ENCODE data around the gene OTOS. TPM values are rescaled to one million over a fixed set of nuclear protein-coding genes. Genes with fewer than 3 reads are reported as not detected.

OTOS gene
- total RNA-seq, 1 experiment from 2014 or later = not detected

- no peak overlapping the region for H3K27ac ChIP-seq
- DNase-seq (ENCODE audit: low read depth in 1 of 2, low spot score in 2 of 2) = no peak
- H3K27me3 ChIP-seq (replicated peaks) = no peaks in the 10 kb centered on the region
- peaks cover 28% of the 10 kb centered on the region for H3K36me3 ChIP-seq
- no peaks in the 10 kb centered on the region for H3K4me1 ChIP-seq (replicated peaks)
- no peak overlapping the region for H3K4me3 ChIP-seq
- no peaks in the 10 kb centered on the region for H3K9me3 ChIP-seq (replicated peaks)
Observed at GRCh38 chr2:240124651-240125030, 15.8 kb downstream of the OTOS start.

GRCh38 chr2:240123821-240124650, 16.4 kb downstream of the OTOS start:
- H3K4me3 ChIP-seq = no peak overlapping the region
- H3K9me3 ChIP-seq (replicated peaks) = no peaks in the 10 kb centered on the region
- no peak for DNase-seq (ENCODE audit: low read depth in 1 of 2, low spot score in 2 of 2)
- no peaks in the 10 kb centered on the region for H3K27me3 ChIP-seq (replicated peaks)
- H3K4me1 ChIP-seq (replicated peaks) = no peaks in the 10 kb centered on the region
- H3K36me3 ChIP-seq = peaks cover 22% of the 10 kb centered on the region
- H3K27ac ChIP-seq = no peak overlapping the region

- peak in 1 of 2 experiments; percentile 40 for DNase-seq (ENCODE audit: low read depth in 1 of 2, low spot score in 2 of 2)
- Histone ChIP-seq H3K27ac (no peak overlapping the region), H3K4me1 (replicated peaks) (no peaks in the 10 kb centered on the region), H3K36me3 (peaks cover 8% of the 10 kb centered on the region; the same call in 1 of the 2 replicates), H3K4me3 (no peak overlapping the region), H3K27me3 (replicated peaks) (peaks cover 8% of the 10 kb centered on the region; the same call in 1 of the 2 replicates), H3K9me3 (replicated peaks) (no peaks in the 10 kb centered on the region)
Observed at GRCh38 chr2:240121675-240122074, 18.8 kb downstream of the OTOS start.

- Histone ChIP-seq H3K27me3 (replicated peaks) (peaks cover 12% of the 10 kb centered on the region; the same call in 1 of the 2 replicates), H3K27ac (no peak overlapping the region), H3K4me3 (no peak overlapping the region), H3K4me1 (replicated peaks) (no peaks in the 10 kb centered on the region), H3K36me3 (peaks cover 8% of the 10 kb centered on the region; the same call in 1 of the 2 replicates), H3K9me3 (replicated peaks) (no peaks in the 10 kb centered on the region)
- DNase-seq (ENCODE audit: low read depth in 1 of 2, low spot score in 2 of 2) = no peak
Observed at GRCh38 chr2:240121190-240121589, 19.3 kb downstream of the OTOS start.

- Histone ChIP-seq H3K27me3 (replicated peaks) (peaks cover 47% of the 10 kb centered on the region), H3K9me3 (replicated peaks) (no peaks in the 10 kb centered on the region), H3K36me3 (no peaks in the 10 kb centered on the region), H3K27ac (no peak overlapping the region), H3K4me1 (replicated peaks) (no peaks in the 10 kb centered on the region), H3K4me3 (no peak overlapping the region)
- DNase-seq (ENCODE audit: low read depth in 1 of 2, low spot score in 2 of 2) = no peak
Observed at GRCh38 chr2:240114233-240114632, 26.2 kb downstream of the OTOS start.

GRCh38 chr2:240112914-240113690, 27.4 kb downstream of the OTOS start:
- H3K27me3 ChIP-seq (replicated peaks) = peaks cover 49% of the 10 kb centered on the region

GRCh38 chr2:240111253-240111652, 29.2 kb downstream of the OTOS start:
- Histone ChIP-seq H3K9me3 (replicated peaks) (no peaks in the 10 kb centered on the region), H3K36me3 (no peaks in the 10 kb centered on the region), H3K4me1 (replicated peaks) (no peaks in the 10 kb centered on the region), H3K4me3 (no peak overlapping the region), H3K27ac (no peak overlapping the region), H3K27me3 (replicated peaks) (peaks cover 41% of the 10 kb centered on the region)
- no peak for DNase-seq (ENCODE audit: low read depth in 1 of 2, low spot score in 2 of 2)

More at GRCh38 chr2:240112914-240113690, 27.4 kb downstream of the OTOS start:
- Histone ChIP-seq H3K9me3 (replicated peaks) (no peaks in the 10 kb centered on the region), H3K4me3 (no peak overlapping the region), H3K36me3 (no peaks in the 10 kb centered on the region), H3K27ac (no peak overlapping the region), H3K4me1 (replicated peaks) (no peaks in the 10 kb centered on the region)
- DNase-seq (ENCODE audit: low read depth in 1 of 2, low spot score in 2 of 2) = no peak

- Histone ChIP-seq H3K36me3 (no peaks in the 10 kb centered on the region), H3K4me3 (no peak overlapping the region), H3K9me3 (replicated peaks) (no peaks in the 10 kb centered on the region), H3K4me1 (replicated peaks) (no peaks in the 10 kb centered on the region), H3K27me3 (replicated peaks) (peaks cover 36% of the 10 kb centered on the region), H3K27ac (no peak overlapping the region)
- DNase-seq (ENCODE audit: low read depth in 1 of 2, low spot score in 2 of 2) = no peak
Observed at GRCh38 chr2:240109386-240109785, 31.1 kb downstream of the OTOS start.

- DNase-seq (ENCODE audit: low read depth in 1 of 2, low spot score in 2 of 2) = no peak
- Histone ChIP-seq H3K27me3 (replicated peaks) (peaks cover 36% of the 10 kb centered on the region), H3K9me3 (replicated peaks) (no peaks in the 10 kb centered on the region), H3K4me3 (no peak overlapping the region), H3K27ac (no peak overlapping the region), H3K4me1 (replicated peaks) (no peaks in the 10 kb centered on the region), H3K36me3 (no peaks in the 10 kb centered on the region)
Observed at GRCh38 chr2:240107477-240107796, 33.0 kb downstream of the OTOS start.

GRCh38 chr2:240106765-240107476, 33.5 kb downstream of the OTOS start:
- no peak for DNase-seq (ENCODE audit: low read depth in 1 of 2, low spot score in 2 of 2)
- peaks cover 31% of the 10 kb centered on the region for H3K27me3 ChIP-seq (replicated peaks)
- H3K4me3 ChIP-seq = no peak overlapping the region
- no peaks in the 10 kb centered on the region for H3K9me3 ChIP-seq (replicated peaks)
- H3K4me1 ChIP-seq (replicated peaks) = no peaks in the 10 kb centered on the region
- H3K36me3 ChIP-seq = no peaks in the 10 kb centered on the region
- no peak overlapping the region for H3K27ac ChIP-seq

- Histone ChIP-seq H3K9me3 (replicated peaks) (no peaks in the 10 kb centered on the region), H3K27me3 (replicated peaks) (peaks cover 29% of the 10 kb centered on the region), H3K27ac (no peak overlapping the region), H3K4me3 (no peak overlapping the region), H3K4me1 (replicated peaks) (no peaks in the 10 kb centered on the region), H3K36me3 (no peaks in the 10 kb centered on the region)
- no peak for DNase-seq (ENCODE audit: low read depth in 1 of 2, low spot score in 2 of 2)
Observed at GRCh38 chr2:240105982-240106381, 34.5 kb downstream of the OTOS start.

GRCh38 chr2:240103136-240103535, 37.3 kb downstream of the OTOS start:
- H3K4me1 ChIP-seq (replicated peaks) = no peaks in the 10 kb centered on the region
- H3K27me3 ChIP-seq (replicated peaks) = peaks cover 33% of the 10 kb centered on the region
- no peak overlapping the region for H3K4me3 ChIP-seq
- H3K27ac ChIP-seq = no peak overlapping the region
- DNase-seq (ENCODE audit: low read depth in 1 of 2, low spot score in 2 of 2) = no peak
- no peaks in the 10 kb centered on the region for H3K36me3 ChIP-seq
- no peaks in the 10 kb centered on the region for H3K9me3 ChIP-seq (replicated peaks)

GRCh38 chr2:240098349-240098748, 42.1 kb downstream of the OTOS start:
- no peak for DNase-seq (ENCODE audit: low read depth in 1 of 2, low spot score in 2 of 2)
- H3K4me3 ChIP-seq = no peak overlapping the region
- H3K27ac ChIP-seq = no peak overlapping the region
- no peaks in the 10 kb centered on the region for H3K9me3 ChIP-seq (replicated peaks)
- H3K4me1 ChIP-seq (replicated peaks) = no peaks in the 10 kb centered on the region
- peaks cover 64% of the 10 kb centered on the region for H3K27me3 ChIP-seq (replicated peaks)
- no peaks in the 10 kb centered on the region for H3K36me3 ChIP-seq
